Measurements from ENCODE around the gene PUSL1.

PUSL1 gene

GRCh38 chr1:1333551-1334241 is 25.3 kb downstream of the PUSL1 start:
- DNase-seq (ENCODE audit: low read depth) = no peak
- TF ChIP-seq CTCF (IDR thresholded peaks at IDR 0.05; ENCODE audit: low read length, missing control alignments) = no peak
- H3K4me3 ChIP-seq (replicated peaks; ENCODE audit: low read depth, low read length) = no peak overlapping the region

GRCh38 chr1:1334835-1335234 is 26.4 kb downstream of the PUSL1 start:
- no peak for TF ChIP-seq CTCF (IDR thresholded peaks at IDR 0.05; ENCODE audit: low read length, missing control alignments)
- DNase-seq (ENCODE audit: low read depth) = no peak
- no peak overlapping the region for H3K4me3 ChIP-seq (replicated peaks; ENCODE audit: low read depth, low read length)

- no peak overlapping the region for H3K4me3 ChIP-seq (replicated peaks; ENCODE audit: low read depth, low read length)
- TF ChIP-seq CTCF (IDR thresholded peaks at IDR 0.05; ENCODE audit: low read length, missing control alignments) = no peak
- DNase-seq (ENCODE audit: low read depth) = no peak
Measured at GRCh38 chr1:1335283-1335682, 26.9 kb downstream of the PUSL1 start.

- H3K4me3 ChIP-seq (replicated peaks; ENCODE audit: low read depth, low read length) = no peak overlapping the region
- DNase-seq (ENCODE audit: low read depth) = no peak
- no peak for TF ChIP-seq CTCF (IDR thresholded peaks at IDR 0.05; ENCODE audit: low read length, missing control alignments)
Measured at GRCh38 chr1:1335792-1336248, 27.4 kb downstream of the PUSL1 start.

- H3K4me3 ChIP-seq (replicated peaks; ENCODE audit: low read depth, low read length) = no peak overlapping the region
- TF ChIP-seq CTCF (IDR thresholded peaks at IDR 0.05; ENCODE audit: low read length, missing control alignments) = no peak
- no peak for DNase-seq (ENCODE audit: low read depth)
Measured at GRCh38 chr1:1336446-1336845, 28.0 kb downstream of the PUSL1 start.

GRCh38 chr1:1336931-1337792 is 28.8 kb downstream of the PUSL1 start:
- DNase-seq (ENCODE audit: low read depth) = no peak
- TF ChIP-seq CTCF (IDR thresholded peaks at IDR 0.05; ENCODE audit: low read length, missing control alignments) = no peak
- no peak overlapping the region for H3K4me3 ChIP-seq (replicated peaks; ENCODE audit: low read depth, low read length)
